Stimulated activated naive CD4-positive, alpha-beta T cell (primary cell): Measurements from ENCODE around the gene RPRD1B.
A peak's percentile ranks its signal among the peaks of the same experiment; 100 is the strongest.
"Not testable (repeated sequence)": the region's sequence is repeated elsewhere in the genome, so short reads cannot be mapped to it uniquely, and the experiment has no call there.

Experiments
- DNase-seq, 6 experiments: peaks; one replicate each; lab custom pipeline; 2025; lab: John Stamatoyannopoulos, UW

The RPRD1B gene

DNA sequence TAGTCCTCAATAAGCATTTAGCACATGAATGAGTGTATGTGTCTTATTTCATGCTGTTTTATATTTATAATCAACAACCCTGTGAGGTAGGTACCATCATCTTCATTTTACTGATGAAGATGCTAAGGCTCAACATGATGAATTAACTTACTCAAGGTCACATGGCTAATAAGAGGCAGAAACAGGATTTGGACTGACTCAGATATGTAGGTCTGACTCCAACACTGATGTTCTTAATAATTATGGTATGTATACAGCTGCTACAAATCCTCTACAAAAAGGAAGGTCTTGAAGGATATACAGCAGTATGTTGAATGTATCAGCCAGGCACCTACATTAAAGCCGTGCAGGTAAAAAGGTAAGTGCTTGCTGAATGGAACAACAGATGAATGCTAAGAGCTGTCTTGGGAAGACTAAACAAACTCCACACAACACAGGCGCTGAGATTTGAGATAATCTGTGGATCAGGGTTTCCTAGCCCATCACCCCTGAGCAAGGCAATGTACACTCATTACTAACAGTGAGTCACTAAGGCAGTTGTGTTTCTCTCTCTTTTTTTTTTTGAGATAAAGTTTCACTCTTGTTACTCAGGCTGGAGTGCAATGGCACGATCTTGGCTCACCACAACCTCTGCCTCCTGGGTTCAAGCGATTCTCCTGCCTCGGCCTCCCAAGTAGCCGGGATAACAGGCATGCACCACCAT is 32.2 kb upstream of the RPRD1B start:
- DNase-seq, result no peak

DNA sequence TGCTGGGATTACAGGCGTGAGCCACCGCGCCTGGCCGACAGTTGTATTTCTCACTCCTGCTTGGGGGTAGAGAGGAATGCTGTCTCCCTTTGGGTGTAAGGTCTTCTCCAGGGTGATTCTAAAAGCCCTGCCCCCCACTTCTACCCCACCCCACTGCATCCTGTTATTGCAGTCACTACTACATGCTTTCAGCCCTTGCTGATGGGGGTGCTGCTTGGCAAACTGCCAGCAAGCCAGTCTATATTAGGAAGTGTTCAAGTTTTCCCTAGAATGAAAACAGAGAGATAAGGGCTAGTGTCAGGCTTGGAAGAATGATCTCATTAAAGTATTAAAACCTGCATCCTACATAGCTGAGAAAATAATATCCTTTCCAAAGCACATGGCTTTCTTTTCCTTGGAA is 31.6 kb upstream of the RPRD1B start:
- peak in 3 of 6 experiments; percentile 5 to 15 (median 12) for DNase-seq

DNA sequence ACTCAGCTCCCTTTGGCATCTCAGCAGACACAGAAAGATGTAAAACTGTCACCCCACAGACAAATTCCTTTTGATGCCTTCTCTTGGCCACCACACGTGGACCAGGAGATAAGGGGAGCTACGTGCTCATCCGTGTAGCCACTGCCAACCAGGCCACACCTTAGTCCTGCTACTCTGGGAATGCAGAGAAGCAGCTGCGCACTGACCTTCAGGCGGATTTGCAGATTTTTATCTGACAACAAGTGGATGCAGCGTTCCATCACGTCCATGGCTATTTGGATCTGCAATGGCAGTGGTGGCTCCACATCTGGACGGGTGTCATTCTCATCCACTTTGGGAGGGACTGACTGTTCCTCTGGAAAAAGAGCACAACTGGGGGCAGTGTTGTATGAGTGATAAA is 31.1 kb upstream of the RPRD1B start:
- DNase-seq, result no peak

DNA sequence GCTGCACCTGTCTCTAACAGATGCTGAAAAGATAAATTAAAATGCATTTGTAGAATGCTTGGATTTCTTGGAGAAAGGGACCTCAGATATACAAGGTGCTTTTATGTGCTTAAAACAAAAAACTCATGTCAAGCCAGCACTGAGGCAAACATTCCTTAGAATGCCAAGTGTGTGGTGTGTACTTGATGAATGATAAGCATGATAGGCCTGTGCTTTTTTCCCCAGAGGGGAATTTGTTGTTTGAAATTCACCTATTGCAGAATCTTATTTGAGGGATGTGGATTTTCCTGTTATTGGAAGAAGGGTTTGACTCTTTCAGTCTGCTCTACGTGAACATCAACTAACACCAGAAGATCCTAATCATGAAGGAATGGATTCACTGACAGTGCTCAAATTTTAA is 29.1 kb upstream of the RPRD1B start:
- DNase-seq, result no peak

DNA sequence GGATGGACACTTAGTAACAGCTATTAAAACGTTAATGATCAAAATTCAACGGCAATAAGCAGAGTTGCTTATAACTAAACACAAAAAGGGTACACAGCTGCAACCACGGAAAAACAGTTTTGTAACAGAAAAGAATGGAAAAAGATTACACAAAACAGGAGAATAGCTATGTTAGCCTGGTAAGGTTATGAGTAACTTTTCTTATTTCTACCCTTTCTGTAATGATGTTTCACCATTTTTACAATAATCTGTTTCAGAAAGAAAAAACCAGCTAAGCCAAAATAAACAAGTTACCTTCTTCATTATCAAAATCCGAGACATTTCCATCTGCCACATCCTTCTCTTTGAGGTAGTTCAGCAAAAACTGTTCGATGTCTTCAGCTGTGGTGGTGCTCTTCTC is 27.6 kb upstream of the RPRD1B start:
- no peak for DNase-seq

DNA sequence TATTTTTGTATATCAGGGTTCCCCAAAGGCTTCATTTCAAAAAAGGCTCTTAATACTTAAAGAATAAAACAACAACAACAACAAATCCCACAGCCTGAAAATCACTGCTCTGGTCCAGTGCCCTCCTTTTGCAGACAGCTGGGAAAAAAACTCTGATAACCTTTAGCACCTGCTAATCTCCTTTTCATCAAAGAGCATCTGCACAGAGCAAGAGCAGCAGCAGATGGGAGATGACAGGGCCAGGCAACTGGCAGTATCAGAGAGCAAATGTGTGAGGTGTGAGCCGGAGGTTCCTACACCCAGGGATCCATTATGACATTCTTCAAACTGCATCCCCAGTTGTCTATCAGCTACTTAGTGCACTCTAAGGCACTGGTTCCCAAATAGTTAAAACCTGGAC is 26.0 kb upstream of the RPRD1B start:
- no peak for DNase-seq

DNA sequence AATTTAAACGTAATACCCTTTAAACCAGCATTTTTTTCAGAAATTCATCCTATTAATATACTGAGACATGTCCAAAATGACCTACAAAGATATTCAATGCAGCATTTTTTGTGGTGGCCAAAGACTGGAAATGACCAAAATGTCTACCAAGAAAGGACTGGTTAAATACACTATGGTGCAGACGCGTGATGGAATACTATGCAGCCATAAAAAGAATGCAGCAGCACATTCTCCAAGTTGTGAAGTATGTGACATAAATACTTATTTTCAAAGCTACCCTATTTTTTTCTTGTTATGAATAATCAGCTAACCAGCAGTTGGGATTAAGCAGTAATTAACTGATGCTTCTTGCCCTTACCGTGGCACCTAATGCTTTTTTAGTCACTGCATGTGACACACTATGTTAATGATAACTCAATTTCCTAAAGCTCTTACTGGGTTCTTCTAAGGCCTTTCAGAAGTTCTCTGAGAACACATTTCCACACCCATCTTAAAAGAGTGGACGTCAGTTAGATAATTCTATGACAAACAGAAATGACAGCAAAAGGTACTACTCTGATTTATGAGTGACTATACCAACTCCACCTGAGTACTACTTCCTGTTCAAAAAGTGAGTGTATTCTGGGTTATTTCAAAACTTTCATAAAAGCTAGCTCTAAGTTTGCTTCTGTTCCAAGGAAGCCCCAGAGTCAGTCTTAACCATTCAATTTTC is 25.2 kb upstream of the RPRD1B start:
- no peak for DNase-seq

DNA sequence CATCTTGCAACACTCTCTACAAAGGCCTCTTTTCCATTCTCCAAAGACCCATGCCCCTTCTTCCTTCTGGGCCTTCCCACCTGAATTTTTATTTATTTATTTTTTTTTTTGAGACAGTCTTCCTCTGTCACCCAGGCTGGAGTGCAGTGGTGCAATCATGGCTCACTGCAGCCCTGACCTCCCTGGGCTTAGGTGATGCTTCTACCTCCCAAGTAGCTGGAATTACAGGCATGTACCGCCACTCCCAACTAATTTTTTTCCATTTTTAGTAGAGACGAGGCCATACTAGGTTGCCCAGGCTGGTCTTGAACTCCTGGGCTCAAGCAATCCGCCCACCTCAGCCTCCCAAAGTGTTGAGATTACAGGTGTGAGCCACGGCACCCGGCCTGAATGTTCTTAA is 24.1 kb upstream of the RPRD1B start:
- not testable (repeated sequence) for DNase-seq

DNA sequence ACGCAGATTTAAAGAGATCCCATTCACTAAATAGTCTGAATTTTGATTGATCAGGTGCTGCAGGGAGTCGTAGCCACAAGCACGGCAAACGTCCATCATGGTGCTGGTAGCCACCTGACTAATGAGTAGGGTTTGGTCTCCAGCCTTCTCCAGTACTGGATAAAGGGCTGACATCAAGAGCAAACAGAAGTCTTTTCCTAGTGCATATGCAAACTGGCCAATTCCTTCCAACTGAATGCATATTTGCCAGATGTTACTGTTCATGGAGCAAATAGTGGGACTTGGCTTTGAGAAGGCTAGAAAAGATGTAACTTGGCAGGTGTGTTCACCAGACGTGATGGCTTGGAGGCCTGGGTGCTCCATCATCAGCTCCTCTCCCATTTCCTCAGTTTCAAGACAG is 21.9 kb upstream of the RPRD1B start:
- DNase-seq, result no peak

DNA sequence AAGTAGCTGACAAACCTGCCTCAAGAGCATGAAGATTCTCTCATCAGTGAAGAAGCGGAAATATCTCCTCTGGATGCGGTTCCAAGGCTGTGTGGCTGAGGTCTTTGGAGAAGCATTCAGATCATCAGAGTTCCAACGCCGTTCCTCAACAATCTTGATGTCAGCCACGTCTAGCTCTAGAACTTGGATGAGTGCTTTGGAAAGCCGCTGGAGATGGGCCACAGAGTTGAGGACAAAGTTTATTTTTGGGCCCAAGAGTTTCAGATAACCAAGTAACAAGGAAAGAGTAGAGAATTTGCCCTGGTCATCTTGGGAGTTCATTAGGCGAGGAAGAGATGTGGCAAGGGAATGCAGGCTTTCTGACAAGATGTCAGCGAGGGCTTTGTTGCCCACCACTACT is 21.2 kb upstream of the RPRD1B start:
- no peak for DNase-seq

DNA sequence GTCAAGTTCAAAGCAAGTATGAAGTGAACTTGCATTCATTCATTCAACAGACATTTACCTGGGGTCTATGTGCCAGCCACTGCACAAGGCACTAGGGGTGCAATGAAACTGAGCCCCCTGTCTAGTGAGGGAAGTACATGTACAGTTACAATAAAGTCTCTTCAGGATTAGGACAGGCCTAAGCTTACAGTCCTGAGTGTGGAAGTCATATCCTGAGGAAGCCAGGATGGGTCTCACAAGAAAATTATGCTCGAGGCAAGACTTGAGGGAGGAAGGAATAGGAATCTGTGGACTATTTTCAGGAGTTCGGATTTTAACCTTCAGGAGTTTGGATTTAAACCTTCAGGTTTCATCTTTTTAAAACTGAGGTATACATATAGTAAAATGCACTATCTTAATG is 19.7 kb upstream of the RPRD1B start:
- no peak for DNase-seq

DNA sequence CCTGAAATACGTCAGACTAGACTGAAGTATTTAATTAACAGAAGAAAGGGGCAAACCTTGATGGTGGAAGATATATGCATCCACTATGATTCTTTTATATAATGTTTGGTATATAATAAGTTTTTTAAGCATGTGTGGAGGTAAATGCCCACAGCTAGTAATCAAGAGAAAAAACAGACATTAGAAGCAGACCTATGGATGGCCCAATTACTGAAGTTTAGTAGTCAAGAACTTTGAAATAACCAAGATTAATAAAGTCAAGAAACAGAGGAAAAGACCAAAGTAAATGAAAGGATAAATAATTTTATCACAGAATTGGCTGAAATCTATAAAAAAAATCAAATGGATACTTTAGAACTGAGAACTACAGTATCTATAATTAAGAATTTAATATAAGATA is 15.6 kb upstream of the RPRD1B start:
- no peak for DNase-seq

DNA sequence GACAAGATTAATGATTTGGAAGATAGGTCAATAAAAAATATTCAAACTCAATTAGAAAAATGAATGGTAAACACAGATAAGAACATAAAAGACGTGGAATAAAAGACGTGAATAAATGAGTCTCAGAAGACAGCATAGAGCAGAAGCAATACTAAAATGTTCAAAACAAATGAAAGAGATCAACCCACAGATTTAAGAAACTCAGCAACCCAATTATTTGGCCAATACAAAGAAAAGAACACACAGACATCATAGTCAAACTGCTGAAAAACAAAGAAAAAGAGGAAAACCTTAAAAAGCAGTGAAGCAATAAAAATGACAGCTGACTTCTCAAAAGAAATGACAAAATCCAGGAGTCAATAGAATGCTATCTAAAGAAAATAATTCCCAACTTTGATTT is 15.2 kb upstream of the RPRD1B start:
- no peak for DNase-seq

DNA sequence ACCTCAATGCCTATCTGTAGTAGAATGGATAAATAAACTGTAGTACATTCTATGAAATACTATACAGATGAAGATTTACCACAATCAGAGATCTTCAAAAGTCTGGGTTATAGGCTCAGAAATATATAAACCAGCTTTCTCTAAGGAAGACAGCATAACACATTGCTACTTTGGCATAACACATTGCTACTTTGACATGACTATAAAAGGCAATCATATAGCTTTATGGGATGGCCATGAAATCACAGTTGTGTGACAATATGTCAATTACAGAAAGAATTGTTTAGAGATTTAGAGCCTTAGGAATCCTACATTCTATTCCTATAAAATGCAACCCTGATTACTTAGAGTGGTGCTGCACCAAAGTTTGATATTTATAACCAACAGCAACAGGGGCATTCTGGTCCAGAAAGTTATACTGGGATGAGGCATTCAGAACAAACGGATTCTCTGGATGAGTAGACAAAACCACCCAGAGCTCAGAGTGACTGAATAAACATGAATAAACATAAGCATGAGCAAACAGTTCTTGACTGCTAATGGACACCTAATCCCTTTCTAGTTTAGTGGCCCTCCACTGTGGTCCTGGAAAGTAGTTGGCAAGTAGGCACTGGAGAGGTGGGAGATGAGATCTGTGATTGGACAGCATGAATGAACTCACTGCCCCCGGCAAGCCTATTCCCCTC is 12.3 kb upstream of the RPRD1B start:
- DNase-seq, result no peak

DNA sequence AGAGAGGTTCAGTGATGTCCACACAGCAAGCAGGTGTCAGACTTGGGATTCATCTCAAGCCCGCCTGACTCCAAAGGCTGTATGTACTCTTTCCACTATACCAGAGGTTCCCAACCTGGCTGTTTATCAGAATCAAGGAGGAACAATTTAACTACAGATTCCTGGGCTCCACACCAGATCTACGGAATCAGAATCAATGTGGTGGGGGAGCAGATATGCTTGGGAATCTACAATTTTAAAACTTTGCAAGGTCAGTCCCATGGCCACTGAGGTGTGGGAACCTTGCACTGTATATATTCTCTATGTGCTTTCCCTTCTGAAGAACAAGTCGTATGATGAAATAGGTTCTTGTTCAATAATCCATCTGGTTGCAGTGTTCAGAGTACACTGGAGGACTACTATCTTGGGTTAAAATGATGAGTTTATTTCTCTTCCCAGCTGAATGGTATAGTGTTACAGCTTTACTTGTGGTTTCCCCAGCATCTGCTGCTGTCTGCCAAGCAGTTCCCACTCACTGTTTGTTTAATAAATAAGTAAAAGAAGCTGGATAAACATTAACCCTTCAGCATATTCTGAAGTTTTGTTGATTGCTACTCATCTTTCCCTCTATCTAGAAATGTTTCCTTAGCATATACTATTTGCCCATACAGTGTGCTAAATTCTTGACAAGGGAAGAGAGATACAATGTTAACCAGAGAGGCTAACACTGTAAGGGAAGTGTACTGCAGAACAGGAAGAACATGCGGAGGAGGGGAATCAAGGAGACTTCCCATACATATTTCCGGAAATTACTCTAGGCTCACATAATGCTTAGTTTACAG is 10.2 kb upstream of the RPRD1B start:
- no peak for DNase-seq

DNA sequence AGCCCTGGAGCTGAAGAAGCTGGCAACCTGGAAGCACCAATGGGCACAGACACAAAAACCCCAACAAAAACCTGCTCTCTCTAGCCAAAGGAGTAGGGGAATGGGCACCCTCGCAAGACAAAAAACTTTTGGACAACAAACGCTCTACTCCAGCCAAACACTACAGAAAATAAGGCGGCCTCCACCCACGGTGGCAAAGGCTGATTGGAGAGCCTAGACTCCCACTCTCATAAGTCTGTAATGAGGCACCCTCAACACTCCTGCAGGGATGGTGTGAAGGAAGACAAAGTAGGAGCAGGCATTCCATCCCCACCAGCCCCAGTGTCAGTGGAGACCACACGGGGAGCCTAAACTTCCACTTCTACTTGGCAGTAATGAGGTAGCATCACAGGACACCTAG is 9.1 kb upstream of the RPRD1B start:
- DNase-seq, result no peak

DNA sequence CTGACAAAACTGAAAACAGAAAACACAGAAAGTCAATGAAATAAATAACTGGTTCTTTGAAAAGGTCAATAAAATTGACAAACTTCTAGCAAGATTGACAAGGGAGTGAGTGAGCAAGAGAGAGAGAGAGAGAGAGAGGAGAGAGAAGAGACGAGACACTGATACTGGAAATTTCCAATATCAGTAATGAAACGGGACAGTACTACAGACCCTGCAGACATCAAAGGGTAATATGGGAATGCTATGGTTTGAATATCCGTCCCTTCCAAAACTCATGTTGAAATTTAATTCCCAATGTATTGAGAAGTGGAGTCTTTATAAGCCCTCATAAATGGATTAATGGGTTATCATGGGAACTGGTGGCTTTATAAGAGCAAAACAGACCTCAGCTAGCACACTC is 4.1 kb upstream of the RPRD1B start:
- no peak for DNase-seq

DNA sequence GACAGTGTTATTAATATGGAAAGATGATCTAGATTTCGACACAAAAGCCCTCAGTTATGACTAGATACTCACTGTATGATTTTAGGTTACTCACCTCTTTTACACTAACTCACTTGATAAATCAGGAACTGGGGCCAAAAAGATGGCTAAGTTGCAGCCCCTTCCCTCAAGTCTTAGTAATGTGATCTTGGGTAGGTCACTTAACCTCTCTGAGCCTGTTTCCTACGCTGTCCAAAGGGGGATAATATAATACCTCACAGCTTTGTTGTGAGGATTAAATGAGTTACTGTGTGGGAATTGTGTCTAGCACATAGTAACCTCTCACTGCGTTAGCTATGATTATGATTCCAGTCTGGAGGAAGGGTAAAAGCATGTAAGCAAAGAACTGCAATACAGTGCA is 1.6 kb upstream of the RPRD1B start:
- DNase-seq, result no peak

DNA sequence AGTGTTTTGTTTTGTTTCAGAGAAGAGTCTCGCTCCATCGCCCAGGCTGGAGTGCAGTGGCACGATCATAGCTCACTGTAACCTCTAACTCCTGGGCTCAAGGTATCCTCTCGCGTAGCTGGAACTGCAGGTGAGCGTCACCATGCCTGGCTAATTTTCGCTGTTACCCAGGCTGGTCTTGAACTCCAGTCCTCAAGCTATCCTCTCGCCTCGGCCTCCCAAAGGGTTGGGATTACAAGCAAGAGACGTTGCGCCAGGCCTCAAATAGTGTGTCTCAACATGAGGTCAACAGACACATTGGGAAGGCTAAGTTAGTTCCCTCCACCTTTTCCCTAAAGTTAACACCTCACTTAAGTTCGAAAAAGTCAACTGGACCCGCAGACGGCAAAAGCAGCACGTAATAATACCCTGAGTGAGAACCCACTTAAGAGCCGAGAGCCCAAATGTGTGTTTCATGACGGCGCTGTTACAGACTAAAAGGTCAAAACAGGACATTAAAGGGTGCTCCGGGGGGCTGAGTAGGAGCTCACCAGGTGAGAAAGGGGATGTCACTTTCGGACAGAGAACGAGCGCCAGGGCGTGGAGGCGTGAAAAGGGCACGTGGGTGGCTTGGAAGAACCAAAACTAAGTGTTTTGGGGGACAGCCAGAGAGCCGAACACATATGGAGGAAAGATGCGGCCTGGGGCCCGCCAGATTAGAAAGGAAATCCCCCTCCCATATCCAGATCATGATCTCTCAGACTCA is 789 bp upstream of the RPRD1B start:
- peak in 2 of 6 experiments; percentile 39 to 53 for DNase-seq

DNA sequence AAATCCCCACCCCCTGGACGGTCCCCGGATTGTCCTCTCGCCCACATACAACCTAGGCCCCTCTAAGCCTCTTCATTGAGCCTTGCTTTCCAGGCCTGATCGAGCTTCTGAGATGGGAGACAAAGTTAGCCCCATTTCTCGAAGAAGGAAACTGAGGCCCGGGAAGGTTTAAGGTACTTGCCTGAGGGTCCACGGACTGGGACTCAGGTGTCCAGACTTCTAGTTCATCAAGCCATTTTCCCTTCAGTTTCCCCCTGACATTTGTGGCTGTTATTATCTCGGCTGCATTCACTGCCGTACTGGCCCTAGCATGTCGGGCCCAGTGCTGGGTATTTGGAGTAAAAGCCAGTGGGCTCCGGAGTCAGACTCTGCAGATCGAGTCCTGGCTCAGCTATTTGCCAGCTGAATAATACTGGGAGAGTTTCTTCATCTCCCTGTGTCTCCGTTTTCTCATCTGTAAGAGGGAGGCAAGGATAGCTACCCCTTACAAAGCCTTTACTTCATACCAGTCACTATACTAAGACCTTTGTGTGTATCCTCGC is 633 bp downstream of the RPRD1B start:
- peak in 1 of 6 experiments; percentile 23 for DNase-seq

DNA sequence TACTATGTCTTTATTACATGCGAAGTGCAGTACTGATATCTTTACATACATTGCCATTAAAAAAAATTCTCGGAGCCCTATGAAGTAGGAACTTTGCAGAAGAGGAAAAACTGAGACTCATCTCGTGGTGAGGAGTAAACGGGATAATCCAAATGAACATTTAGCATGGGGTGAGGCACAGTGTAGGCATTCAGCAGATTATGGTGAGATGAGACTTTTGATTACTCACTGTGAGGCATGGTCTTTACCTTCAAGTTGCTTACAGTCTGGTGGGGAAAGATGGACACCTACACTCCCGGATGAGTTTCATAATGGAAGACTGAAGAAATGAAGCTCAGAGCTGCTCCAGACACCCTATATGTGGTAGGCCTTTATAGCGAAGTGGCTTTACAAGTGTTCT is 1.4 kb downstream of the RPRD1B start:
- DNase-seq, result no peak
